HG03521 (cell line): Measurements from ENCODE around the gene FNTB.

Experiments used
- ATAC-seq: cut with Tn5 transposase; IDR thresholded peaks from one replicate; pipeline ENCODE4 v1.9.1; 2021; ENCODE audit warnings: mild to moderate bottlenecking, moderate library complexity; ENCODE audit not compliant: unreplicated experiment

FNTB gene, protein sequence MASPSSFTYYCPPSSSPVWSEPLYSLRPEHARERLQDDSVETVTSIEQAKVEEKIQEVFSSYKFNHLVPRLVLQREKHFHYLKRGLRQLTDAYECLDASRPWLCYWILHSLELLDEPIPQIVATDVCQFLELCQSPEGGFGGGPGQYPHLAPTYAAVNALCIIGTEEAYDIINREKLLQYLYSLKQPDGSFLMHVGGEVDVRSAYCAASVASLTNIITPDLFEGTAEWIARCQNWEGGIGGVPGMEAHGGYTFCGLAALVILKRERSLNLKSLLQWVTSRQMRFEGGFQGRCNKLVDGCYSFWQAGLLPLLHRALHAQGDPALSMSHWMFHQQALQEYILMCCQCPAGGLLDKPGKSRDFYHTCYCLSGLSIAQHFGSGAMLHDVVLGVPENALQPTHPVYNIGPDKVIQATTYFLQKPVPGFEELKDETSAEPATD

DNA sequence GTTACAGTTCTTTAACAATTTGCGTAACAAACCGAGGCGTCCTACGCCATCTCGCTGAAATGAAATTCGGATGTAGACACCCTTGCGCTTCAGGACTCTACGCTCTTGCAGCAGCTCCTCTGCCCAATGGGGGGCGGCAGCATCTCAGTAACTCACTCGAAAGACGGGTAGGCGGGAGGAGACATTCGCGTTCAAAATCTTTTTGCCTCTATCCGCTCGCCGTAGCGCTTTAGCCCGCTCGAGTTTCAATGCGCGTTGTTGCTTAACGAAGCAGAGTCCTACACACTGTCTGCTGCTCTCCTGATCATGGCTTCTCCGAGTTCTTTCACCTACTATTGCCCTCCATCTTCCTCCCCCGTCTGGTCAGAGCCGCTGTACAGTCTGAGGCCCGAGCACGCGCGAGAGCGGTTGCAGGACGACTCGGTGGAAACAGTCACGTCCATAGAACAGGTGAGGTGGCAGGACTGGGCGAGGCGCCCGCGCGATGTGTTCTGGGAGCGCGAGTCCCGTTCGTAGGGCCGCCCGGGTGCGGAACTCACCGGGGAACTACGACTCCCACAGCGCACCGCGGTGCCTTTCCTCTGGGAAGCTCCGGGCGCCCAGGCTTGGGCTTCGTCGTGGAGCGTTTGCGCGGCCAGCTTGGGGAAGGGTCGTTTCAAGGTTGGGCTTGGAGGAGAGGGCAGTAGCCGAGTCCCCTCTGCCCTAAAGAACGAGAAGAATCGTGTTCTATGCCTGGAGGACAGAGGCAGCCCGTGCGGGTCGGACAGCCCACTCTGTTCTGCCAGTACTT is at the start of gene FNTB:
FNTB (plus strand) TSS at position 248 of the 790 bp plus-strand sequence; CDS start at position 307, 59 bp downstream.
- ATAC-seq: peak; percentile 94

DNA sequence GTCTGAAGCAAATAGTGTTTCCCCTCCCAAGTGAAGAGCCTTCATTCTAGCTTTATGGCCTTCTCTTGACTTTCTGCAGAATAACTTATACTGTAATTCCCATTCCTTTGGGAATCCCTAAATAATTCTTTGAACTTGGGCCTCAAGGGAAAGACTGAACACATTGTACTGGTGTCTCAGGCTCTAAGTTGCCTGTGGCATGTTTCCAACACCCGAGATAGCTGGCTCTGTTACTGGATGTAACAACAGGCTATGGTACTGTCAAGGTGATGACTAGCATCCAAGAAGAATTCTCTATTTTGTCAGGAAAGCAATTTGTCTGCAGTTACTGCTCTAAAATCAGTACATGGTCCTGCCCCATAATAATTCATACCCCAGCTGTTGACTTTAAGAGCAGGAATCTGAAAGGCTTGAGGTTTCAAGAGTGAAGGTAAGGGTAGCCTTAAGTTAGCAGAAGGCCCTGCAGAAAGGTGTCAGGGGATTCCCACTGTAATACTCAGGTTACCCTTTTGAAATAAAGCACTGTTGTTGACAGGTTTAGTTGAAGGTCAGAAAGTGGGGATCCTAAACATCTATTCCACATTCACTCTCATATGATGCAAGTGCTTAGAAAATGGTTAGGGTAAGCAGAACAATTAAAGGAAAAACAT is 49.4 kb upstream of the FNTB start:
- ATAC-seq: no peak

DNA sequence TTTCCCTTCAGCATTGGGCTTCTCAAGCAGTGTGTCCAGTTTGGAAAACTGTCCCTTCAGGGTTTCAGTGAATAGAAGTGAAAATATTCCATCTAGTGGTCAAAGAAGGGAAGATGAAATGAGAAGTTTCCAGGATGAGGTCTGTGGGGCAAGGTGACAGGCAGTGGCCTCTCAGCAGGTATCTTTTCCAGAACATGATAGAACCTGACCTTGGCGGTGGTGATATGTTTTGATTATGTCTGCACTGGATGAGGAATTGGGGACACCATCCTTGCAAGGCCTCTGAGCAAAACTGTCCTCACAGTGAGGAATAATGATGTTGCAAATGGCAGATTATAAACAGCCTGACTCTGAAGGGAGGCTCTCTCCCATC is 48.9 kb upstream of the FNTB start:
- no peak for ATAC-seq

DNA sequence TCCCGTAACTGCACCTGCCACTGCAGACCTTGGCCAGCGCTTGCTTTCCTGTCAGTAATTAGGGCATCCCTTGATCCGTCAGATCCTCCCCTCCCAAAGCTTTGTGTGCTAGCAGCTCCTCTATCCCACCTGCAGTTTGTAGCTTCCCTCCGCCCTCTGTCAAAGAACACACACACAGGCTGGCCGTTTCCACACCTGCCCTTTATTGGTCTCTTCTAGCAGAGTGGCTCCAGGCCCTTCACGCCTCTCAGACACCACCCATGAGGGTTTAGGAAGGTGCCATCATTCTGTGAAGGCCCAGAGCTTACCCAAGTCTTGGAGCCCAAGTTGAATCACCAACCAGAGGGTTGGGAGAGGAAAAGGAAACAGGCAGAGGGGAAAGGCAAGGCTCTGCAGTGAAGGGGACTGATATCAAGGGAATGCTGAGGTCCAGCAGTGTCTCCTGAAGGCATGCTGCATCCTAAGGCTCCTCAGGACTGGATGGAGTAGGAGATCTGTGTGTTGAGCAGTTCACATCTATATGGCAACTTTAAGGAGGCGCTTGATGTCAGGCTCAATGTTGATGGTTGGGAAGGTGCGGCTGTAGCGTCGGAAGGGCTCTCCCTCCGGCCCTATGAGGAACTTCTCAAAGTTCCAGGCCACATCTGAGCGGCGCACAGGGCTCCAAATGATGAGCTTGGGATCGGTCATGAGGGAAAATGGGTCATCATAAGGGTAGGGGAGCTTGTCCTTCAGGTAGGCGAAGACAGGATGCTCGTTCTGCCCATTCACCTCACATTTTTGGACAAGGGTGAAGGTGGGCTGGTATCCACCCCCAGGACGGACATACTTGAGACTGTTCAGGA is 47.5 kb upstream of the FNTB start:
- no peak for ATAC-seq

DNA sequence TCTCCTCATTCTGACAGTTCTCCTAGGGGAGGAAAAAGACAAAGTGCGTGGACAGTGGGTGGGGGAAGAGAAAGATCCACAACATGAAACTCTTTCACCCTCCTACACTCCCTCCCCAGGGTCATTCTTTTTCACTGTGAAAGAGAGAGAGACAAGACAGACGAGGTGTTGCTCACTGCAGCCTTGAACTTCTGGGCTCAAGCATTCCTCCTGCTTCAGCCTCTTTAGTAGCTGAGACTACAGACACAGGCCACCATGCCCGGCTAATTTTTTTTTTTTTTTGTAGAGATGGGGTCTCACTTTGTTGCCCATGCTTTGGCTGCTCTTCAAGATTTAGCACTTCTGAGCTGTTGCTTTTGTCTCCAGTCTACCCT is 46.9 kb upstream of the FNTB start:
- no peak for ATAC-seq

DNA sequence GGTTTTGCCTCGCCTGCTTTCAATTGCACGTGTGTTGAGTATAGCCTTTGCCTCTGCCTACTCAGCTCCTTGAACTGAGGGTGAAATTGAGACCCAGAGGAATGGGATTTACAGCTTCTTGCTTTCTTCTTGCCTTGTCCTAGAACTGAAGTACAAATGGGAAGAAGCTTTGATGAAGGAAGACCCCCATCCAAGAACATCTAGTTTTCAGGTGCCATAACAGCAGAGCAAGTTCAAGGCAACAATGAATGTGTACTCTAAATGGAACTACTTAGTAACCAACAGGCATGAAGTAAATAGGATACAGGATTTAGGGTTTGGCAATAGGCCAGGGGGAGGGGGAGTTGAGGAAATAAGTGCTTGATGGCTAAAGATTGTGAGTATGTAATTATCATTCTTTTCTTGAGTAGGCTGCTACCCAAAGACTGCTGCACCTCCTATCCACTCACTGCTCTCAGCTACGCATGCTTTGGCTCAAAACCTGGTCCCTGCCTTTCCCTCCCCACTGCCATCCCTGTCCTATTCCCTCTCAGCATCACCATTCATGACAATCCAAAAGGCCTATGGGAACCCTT is 46.3 kb upstream of the FNTB start:
- ATAC-seq: no peak

DNA sequence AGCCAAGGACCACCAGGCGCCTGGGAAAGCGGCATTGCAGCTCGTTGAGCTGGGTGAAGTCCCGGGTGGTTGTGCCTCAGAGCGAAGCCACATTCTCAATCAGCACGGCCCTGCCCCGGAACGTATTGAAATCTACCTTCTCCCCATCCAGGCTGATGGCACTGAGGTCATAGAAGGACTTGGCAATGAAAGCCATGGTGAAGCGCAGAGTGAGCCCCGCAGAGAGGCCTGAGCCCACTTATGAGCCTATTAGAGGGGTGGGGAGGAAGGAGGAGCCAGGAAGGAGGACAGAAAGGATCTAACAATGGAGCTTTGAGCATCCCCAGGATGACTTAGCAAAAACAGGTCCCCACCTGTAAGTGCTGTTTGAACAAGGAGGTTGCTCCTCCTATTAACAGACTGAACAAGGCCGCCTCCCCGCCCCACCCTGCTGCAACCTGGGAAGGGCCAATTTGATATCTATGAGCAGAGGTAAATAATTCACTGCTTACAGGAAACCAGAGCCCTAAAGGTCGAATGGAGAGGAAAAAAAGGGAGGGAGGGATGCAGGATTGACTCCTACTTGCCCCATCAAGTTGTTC is 44.1 kb upstream of the FNTB start, which contains the start of gene GPX2:
GPX2 (minus strand) TSS at position 215 of the 581 bp plus-strand sequence; CDS start at position 196, 19 bp downstream.
- ATAC-seq: no peak

DNA sequence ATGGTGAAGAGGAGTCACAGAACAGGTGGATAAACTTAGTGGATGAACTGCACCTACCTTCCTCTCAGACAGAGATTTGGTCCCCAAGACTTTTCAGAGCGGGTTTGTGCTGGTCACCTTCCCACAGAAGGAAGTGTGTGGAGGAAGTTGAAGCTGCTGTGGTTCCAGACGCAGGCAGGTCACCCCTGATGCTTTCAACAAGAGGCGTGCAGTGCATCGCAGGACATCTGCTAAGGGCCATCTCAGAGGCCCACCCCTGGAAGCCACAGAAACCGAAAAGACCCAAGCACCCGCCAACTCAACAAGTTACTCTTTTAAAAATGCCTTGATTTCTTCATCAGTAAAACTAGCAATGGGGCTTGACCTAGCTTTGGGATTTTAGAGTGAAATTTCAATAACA is 43.1 kb upstream of the FNTB start:
- ATAC-seq: no peak

DNA sequence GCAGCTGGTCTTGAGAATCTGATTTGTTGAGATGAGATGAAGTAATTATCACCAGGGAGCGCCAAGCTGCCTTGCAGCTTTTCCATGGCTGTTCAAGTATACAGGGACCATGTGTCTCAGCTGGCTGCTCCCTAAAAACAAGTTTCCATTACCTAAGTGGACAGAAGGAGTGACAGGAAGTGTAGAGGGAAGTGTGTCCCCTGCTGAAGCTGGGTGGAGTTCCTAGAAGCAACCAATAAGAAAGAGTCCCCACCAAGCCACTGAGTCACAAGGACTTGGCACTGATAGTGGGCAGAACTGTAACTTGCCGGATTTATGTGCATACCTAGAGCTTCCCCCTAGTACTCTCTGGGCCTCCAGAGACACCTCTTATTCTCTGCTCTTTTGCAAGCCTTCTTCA is 42.7 kb upstream of the FNTB start:
- no peak for ATAC-seq

DNA sequence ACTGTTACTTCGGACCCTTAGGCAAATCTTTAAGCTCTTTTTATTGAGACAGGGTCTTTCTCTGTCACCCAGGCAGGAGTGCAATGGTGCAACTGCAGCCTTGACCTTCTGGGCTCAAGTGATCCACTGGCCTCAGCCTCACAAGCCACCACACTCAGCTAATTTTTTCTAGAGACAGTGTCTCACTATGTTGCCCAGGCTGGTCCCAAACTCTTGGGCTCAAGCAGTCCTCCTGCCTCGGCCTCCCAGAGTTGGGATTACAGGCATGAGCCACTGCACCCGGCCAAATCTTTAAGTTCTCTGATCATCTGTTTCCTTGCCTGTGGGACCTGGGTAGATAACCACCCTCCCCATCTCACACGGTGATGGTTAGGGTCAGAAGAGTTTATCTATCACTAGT is 41.8 kb upstream of the FNTB start:
- ATAC-seq: no peak

DNA sequence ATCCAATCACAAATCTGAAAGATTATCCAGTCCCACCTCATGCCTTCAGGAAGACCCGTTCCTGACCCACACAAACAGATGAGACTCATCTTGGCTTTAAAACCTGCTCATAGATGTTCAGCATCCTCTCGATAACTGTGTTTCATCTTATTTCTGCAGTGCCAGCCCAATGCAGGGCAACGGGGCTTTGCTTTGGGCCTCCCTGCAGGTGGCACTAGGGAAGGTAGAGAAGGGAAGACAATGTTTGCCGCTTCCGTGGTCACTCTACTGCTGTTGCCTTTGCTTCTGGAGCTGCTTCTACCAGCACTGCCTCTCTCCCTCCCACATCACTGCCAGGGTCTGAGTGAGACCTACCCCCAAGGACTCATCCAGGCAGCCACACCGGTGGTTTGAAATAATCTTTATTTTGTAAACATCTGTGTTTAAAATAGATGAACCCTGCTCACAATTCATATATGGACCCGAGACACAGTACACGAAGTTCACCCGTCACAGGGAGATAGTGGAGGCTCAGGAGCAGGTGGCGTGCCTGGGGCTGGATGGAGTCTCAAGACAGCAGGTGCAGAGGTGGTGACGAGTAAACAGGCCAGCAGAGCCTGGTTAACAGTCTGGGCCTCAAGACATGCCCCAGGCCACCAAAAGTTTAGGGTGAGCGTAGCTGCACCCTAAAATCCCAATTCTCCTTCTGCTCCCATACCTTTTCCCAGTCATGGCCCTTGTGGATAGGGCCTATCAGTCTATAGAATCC is 41.1 kb upstream of the FNTB start:
- no peak for ATAC-seq

DNA sequence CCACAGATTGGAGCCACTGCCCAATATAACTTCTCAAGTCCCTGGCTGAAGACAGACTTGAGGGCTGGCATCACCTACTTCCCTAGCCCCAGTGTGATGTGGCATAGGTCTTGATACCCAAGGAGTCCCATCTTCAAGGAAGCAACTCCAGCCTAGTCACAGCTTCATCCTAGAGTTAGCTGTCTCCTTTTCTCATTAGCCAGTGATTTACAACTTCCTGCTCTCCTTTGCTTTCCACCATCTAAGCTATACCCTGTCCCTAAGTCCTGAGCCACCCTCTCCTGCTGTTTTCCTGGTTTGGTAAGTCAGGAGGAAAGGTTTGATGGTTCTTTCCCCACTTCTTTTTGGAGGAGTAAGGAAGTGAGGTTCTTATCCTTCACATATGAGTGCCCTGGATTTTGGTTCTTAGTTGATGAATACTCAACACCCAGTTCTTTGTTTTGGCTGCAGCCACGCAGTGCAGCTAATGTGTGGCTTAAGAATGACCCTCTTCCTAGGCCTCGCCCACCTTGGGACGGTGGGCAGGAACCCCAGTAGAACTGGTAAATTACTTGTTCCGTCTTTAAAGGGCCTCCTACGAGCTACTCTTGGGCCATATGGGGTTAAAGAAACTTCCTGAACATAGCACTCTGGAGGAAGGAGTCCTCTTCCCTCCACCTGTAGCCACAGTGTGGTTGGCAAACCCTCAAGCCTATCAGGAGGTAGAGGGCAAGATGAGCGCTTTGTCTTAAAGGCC is 40.2 kb upstream of the FNTB start:
- ATAC-seq: no peak

DNA sequence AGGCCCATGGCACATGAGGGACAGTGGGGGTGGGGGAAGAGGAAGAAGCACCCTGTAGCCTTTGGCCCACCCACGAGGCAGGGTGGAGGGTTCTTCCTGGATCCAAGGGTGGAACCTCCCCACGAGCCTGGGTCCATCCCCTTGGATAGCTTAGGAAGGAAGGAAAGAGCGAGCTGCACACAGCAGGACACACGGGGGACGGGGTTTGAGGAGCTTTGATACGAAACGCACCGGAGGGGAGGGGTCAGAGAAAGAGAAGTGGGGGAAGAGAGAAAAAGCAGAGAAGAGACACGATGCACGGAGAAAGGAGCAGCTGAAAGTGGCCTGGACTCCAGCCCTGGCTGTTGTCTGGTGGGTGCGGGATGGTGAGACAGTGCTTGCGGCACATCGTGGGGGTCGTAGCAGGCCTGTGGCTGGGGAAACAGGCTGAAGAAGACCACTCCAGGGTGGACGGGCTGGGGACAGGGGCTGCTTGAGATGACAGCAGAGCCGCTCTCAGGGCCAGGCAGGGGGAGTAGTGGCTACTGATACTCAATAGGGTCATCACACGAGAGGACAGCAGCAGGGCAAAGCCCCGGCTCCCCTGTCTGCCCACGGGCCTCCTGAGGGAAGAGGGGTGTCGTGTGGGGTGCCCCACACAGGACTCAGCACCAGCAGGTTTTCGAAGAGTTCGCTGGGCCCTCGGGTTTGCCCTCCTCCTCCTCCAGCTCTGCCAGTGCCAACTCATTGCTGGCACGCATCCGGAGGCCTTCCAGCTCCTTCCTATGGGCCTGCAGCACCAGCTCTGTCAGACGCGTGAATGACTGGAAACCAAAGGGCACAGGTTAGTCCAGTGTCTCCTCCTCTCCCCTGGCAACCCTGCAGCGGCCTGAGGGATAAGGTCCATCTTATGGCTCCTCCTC is 38.7 kb upstream of the FNTB start:
- no peak for ATAC-seq

DNA sequence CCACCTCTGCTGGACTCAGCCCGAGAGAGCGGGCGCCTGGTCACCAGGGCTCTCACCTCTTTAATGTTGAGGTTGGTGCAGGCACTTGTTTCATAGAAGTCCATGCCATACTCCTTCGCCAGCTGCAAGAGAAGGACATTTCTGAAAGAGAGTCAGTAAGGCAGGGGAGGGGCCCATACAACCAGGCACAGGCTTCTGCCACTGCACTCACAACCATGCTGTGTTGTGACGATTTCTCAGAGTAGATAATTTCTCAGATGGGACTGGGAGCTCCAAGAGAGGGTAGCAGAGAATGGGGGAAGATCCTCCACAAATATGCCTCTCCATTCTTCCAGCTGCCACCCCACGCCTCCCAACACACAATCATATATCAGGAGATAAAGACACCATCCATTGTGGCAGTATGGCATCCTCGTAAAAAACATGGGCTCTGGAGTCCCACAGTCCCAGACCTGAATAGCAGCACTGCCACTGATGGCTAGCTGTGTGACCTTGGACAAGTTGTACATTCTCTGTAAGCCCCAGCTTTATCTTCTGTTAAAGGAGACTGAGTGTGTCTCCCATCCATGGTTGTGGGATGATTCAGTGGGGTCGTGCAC is 38.0 kb upstream of the FNTB start:
- ATAC-seq: no peak

DNA sequence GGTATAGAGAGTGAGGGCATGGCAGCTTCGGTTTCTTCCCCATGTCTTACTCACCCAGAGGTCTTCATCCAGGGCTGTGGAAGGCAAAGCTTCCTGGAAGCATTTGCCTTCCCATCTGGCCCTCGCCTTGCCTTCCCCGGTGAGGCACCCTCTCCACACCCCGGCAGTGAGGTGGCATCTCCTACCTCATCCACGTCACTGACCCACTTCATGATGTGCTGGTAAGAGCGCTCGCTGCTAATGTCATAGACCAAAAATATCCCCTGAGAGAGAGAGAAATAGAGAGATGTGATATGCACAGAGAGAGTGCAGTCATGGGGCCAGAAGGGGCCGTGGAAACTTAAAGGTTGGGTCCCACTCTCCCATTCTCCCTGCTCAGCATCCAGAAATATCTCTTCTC is 35.8 kb upstream of the FNTB start:
- no peak for ATAC-seq

DNA sequence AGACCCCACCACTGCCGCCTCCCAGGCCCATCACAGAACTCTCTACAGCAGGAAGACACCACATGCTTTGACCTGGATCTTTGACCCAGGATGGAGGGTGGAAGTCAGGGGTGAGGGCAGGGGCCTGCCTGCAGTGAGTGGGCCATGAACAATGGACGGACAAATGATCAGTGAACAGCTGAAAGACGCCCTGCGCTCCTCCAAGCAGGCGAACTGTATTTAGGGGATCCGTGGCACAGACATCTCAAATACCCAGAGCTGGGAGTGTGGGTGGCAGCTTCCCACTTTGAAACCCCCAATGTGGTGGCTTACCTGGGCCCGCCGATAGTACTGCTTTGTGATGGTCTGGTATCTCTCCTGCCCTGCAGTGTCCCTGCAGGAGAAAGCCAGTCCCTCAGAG is 35.4 kb upstream of the FNTB start:
- no peak for ATAC-seq

DNA sequence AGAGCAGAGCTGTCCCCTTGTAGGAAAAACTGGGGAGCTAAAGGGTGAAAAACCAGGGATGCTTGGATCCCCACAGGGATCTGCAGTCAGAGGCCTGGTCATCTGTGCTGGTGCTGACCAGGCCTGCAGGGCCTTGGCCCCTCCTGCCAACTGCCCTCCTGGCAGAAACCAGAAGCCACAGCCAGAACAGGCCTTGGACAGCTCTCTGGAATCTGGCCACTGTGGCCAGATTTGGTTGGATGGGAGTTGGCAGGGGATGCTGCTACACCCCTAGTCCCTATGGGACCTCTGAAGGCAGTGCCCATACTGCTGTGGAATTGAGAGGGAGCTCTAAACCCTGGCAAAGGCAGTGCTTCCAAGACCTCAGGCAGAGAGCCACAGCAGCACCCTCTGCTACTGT is 35.0 kb upstream of the FNTB start:
- ATAC-seq: no peak
